ENCODE results near the gene LGALS7.

LGALS7 gene

GRCh38 chr19:38742296-38742695, 31.0 kb downstream of the LGALS7 start:
- no peaks in the 10 kb centered on the region for H3K9me3 ChIP-seq (ENCODE audit: severe bottlenecking)
- TF ChIP-seq CTCF (IDR thresholded peaks at IDR 0.05; ENCODE audit: poor library complexity, severe bottlenecking): no peak
- DNase-seq (ENCODE audit: low spot score): no peak

GRCh38 chr19:38741670-38742069, 31.6 kb downstream of the LGALS7 start:
- no peaks in the 10 kb centered on the region for H3K36me3 ChIP-seq (ENCODE audit: low read depth)
- ATAC-seq (ENCODE audit: low read depth) (no peak), DNase-seq (ENCODE audit: low spot score) (no peak)
- no peak for TF ChIP-seq CTCF (IDR thresholded peaks at IDR 0.05; ENCODE audit: poor library complexity, severe bottlenecking)
- H3K27me3 ChIP-seq (ENCODE audit: insufficient read depth, poor library complexity, severe bottlenecking): no peaks in the 10 kb centered on the region
- no peaks in the 10 kb centered on the region for H3K9me3 ChIP-seq (ENCODE audit: severe bottlenecking)
- no peaks in the 10 kb centered on the region for H3K4me1 ChIP-seq (ENCODE audit: insufficient read depth, poor library complexity, severe bottlenecking)
- no peak overlapping the region for H3K4me3 ChIP-seq (ENCODE audit: severe bottlenecking)
- H3K27ac ChIP-seq (ENCODE audit: poor library complexity, severe bottlenecking): no peak overlapping the region

More at GRCh38 chr19:38742296-38742695, 31.0 kb downstream of the LGALS7 start:
- no peak for ATAC-seq (ENCODE audit: low read depth)
- H3K4me3 ChIP-seq (ENCODE audit: severe bottlenecking): no peak overlapping the region
- no peaks in the 10 kb centered on the region for H3K4me1 ChIP-seq (ENCODE audit: insufficient read depth, poor library complexity, severe bottlenecking)
- no peak overlapping the region for H3K27ac ChIP-seq (ENCODE audit: poor library complexity, severe bottlenecking)
- H3K36me3 ChIP-seq (ENCODE audit: low read depth): no peaks in the 10 kb centered on the region
- H3K27me3 ChIP-seq (ENCODE audit: insufficient read depth, poor library complexity, severe bottlenecking): no peaks in the 10 kb centered on the region

GRCh38 chr19:38740932-38741331, 32.4 kb downstream of the LGALS7 start:
- H3K4me1 ChIP-seq (ENCODE audit: insufficient read depth, poor library complexity, severe bottlenecking): no peaks in the 10 kb centered on the region
- no peaks in the 10 kb centered on the region for H3K9me3 ChIP-seq (ENCODE audit: severe bottlenecking)

GRCh38 chr19:38740257-38740592, 33.1 kb downstream of the LGALS7 start:
- H3K27ac ChIP-seq (ENCODE audit: poor library complexity, severe bottlenecking): no peak overlapping the region

More at GRCh38 chr19:38740932-38741331, 32.4 kb downstream of the LGALS7 start:
- ATAC-seq (ENCODE audit: low read depth): no peak
- H3K4me3 ChIP-seq (ENCODE audit: severe bottlenecking): no peak overlapping the region
- H3K27me3 ChIP-seq (ENCODE audit: insufficient read depth, poor library complexity, severe bottlenecking): no peaks in the 10 kb centered on the region
- no peak overlapping the region for H3K27ac ChIP-seq (ENCODE audit: poor library complexity, severe bottlenecking)
- H3K36me3 ChIP-seq (ENCODE audit: low read depth): no peaks in the 10 kb centered on the region
- TF ChIP-seq CTCF (IDR thresholded peaks at IDR 0.05; ENCODE audit: poor library complexity, severe bottlenecking): no peak
- no peak for DNase-seq (ENCODE audit: low spot score)

More at GRCh38 chr19:38740257-38740592, 33.1 kb downstream of the LGALS7 start:
- no peak for DNase-seq (ENCODE audit: low spot score)
- Histone ChIP-seq H3K27me3 (ENCODE audit: insufficient read depth, poor library complexity, severe bottlenecking) (no peaks in the 10 kb centered on the region), H3K4me1 (ENCODE audit: insufficient read depth, poor library complexity, severe bottlenecking) (no peaks in the 10 kb centered on the region), H3K36me3 (ENCODE audit: low read depth) (no peaks in the 10 kb centered on the region), H3K4me3 (ENCODE audit: severe bottlenecking) (no peak overlapping the region), H3K9me3 (ENCODE audit: severe bottlenecking) (no peaks in the 10 kb centered on the region)
- TF ChIP-seq CTCF (IDR thresholded peaks at IDR 0.05; ENCODE audit: poor library complexity, severe bottlenecking): no peak
- no peak for ATAC-seq (ENCODE audit: low read depth)

Data from RWPE2 (cell line).